ENCODE measurements around the gene NOD2.

DNA sequence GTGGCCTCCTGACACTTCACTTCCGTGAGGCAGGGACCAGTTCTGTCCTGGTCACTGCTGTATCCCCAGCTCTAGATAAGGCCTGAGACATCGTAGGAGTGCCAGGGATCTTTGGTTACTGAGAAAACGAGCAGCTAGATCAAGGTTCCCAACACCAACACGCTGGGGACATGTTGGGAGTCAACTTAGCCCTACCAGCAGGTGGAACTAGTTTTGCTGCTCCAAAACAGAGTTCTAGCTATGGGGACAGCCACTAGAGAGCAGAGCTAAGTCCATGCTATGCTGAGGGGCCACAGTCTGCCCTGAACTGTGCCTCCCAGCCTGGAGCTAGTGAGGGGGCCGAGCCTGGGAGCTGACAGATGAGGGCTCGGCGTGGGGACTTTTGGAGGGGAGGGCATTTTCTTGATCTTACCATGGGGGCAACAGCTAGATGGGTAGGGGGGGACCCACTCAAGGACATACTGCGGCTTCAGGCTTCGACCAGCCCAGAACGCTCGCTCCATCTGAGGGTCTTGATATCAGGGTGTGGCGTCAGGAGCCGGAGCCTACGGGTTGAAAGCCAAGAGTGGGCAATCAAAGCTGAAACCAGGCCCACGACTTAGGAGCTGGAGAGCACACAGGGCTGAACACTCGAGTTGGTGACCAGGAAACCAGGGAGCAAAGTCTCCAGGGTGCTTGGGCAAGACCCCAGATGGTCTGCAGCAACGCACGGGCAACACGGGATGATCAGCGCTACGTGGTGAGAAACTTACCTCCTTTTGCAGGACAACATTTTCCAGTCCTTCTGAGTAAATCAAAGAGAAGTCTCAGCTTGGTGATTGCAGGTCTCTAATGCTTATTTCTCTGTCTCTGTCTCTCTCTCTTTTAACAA, 25.7 kb upstream of the NOD2 start:
- TF ChIP-seq, protein P1, sequence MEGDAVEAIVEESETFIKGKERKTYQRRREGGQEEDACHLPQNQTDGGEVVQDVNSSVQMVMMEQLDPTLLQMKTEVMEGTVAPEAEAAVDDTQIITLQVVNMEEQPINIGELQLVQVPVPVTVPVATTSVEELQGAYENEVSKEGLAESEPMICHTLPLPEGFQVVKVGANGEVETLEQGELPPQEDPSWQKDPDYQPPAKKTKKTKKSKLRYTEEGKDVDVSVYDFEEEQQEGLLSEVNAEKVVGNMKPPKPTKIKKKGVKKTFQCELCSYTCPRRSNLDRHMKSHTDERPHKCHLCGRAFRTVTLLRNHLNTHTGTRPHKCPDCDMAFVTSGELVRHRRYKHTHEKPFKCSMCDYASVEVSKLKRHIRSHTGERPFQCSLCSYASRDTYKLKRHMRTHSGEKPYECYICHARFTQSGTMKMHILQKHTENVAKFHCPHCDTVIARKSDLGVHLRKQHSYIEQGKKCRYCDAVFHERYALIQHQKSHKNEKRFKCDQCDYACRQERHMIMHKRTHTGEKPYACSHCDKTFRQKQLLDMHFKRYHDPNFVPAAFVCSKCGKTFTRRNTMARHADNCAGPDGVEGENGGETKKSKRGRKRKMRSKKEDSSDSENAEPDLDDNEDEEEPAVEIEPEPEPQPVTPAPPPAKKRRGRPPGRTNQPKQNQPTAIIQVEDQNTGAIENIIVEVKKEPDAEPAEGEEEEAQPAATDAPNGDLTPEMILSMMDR (IDR thresholded peaks at IDR 0.05), result no peak
- TF ChIP-seq POLR2A (IDR thresholded peaks at IDR 0.05) (no peak), EP300 (IDR thresholded peaks at IDR 0.05) (no peak), POLR2AphosphoS5 (IDR thresholded peaks at IDR 0.05) (no peak)

Data from upper lobe of left lung (tissue), 4 donors.